ENCODE measurements around the gene EBP.

DNA sequence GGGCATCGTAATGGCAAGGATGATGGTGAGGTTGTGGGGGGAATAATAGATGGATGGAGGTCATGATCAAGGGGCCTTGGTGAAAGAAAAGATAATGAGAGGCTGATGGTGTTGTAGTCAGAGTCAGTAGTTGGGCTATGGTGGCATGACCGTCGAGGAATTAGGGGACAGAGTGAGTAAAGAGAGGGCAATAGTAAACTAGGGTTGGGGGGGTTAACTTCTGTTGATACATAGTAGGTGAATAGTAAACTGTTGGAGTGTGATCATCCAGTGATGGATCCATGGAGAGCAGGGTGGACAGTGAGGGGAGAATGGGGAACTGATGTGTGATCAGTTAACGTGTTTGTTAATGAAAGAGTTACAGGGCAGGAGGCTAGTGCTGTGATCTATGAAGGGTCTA lies 44.7 kb upstream of the EBP start:
- TF ChIP-seq POLR2A (IDR thresholded peaks at IDR 0.05) (no peak), CTCF (IDR thresholded peaks at IDR 0.05) (no peak)

Measured in lower leg skin (tissue), 3 donors.